Pons (tissue), 1 donor: ENCODE data around the gene RANBP3L.
"Not testable (repeated sequence)": the region's sequence is repeated elsewhere in the genome, so short reads cannot be mapped to it uniquely, and the experiment has no call there.

Experiments used
- DNase-seq: peaks from one replicate; pipeline ENCODE4 v3.0.0-alpha.2; 2016; ENCODE audit warnings: low spot score

The RANBP3L gene

DNA sequence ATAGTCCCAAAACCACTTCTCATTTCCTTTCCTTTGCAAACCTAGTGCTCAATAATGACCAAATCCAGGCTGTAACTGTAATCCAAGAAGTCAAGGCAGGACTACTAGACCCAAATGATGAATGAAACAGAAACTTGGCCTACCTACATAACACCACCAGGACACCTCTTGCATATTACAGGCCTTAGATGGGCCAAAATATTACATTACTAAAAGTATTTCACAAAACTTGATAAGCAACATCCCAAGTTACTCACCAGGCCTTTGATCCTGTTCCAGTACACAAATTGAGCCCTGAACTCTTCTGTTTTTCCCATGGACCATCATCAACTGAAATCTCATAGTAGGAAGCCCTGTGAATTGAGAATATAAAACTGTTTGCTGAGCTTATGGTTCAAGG lies 94.8 kb downstream of the RANBP3L start:
- DNase-seq: no peak

DNA sequence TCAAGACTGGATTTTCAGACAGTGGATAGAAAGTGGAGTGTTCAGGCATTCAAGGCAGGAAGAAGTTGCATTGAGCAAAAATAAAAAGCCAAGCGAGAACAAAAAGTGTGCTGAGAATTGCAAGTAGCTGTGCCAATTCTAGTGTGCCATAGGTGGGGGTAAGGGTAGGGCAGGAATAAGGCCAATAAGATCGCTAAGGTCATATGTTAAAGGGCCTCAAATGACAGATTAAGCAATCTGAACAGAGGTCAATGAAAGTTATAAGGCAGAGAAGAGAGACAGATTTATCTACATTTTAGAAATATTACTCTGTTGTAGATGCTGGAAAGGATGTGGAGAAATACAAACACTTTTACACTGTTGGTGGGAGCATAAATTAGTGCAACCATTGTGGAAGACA lies 96.4 kb downstream of the RANBP3L start:
- no peak for DNase-seq

DNA sequence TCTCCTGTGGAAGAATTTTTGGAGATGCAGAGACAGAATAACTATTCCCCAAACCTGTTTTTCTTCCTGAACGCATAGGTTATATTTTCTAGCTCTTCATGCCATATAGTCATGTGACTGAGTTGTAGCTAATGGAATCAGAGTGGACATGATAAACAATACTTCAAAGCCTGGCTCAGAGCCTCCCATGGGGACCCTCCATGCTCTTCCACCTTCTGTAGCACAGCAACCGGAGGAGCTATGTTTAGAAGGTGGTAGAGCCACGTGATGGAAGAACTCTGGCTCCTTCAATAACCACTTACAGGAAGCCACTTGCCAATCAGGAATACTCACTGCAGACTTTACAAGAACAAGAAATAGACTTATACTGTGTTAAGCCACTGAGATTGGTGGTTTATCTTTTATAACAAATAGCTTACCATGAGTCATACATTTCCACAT lies 99.2 kb downstream of the RANBP3L start:
- no peak for DNase-seq

DNA sequence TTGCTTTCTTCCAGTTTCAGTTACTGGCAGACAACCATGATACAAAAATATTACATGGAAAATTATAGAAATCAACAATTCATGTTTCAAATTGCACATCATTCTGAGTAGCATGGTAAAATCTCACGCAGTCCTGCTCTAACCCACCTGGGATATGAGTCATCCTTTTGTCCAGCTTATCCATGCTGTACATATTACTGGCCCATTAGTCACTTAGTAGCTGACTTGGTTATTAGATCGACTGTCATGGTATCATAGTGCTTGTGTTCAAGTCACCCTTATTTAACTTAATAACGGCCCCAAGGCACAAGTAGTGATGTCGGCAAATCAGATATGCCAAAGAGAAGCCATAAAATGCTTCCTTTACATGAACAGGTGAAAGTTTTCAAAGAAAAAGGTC lies 101.2 kb downstream of the RANBP3L start:
- DNase-seq: no peak

DNA sequence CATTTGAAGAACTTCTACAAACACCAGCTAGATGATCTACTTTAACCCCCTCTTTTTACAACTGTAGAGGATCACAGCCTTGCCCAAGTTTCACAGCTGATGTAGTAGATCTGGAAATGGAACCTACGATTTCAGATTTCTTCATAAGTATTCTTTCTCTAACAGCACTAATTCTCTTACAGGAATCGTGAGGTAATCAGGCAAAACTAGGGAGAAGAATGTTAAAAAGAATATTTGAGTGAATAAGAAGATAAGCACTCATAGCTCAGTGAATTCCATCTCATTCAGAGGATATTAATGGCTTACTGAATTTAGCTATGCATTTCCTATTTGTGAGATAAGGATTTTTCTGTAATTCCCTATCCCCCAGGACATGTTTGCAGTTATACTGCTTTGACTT lies 102.1 kb downstream of the RANBP3L start:
- DNase-seq: no peak

DNA sequence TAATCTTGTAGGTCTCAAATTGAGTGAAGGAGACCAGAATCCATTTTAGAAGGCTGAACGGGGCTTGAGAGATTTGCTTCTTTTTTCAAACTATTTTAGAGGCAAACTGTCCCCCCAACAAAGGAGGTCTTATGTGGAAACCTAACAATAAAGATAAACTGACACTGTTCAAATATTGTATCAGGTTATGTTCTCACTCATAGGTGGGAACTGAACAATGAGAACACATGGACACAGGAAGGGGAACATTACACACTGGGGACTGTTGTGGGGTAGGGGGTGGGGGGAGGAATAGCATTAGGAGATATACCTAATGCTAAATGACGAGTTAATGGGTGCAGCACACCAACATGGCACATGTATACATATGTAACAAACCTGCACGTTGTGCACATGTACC lies 102.9 kb downstream of the RANBP3L start:
- DNase-seq: not testable (repeated sequence)
